Osteoblast (primary cell): Measurements from ENCODE around the gene POLE. TPM values are rescaled to one million over a fixed set of nuclear protein-coding genes. Genes with fewer than 3 reads are reported as not detected.
"Not testable (repeated sequence)": the region's sequence is repeated elsewhere in the genome, so short reads cannot be mapped to it uniquely, and the experiment has no call there.

Experiments used
- DNase-seq: peaks from one replicate; pipeline ENCODE4 v3.0.0; 2011; ENCODE audit warnings: low spot score, mixed read lengths; ENCODE audit not compliant: insufficient read length; ENCODE audit errors: missing footprints
- H2AFZ ChIP-seq: 2 replicates; pipeline ENCODE4 v1.6.0; 2011; ENCODE audit warnings: mild to moderate bottlenecking, low read length
- H3K27ac ChIP-seq: 2 replicates; pipeline ENCODE4 v1.5.1; 2011; ENCODE audit warnings: mild to moderate bottlenecking, low read depth, low read length, moderate library complexity
- H3K27me3 ChIP-seq: 2 replicates; pipeline ENCODE4 v1.6.0; 2012; ENCODE audit warnings: mild to moderate bottlenecking, control low read depth, inconsistent platforms, low read length, moderate library complexity; ENCODE audit not compliant: insufficient read depth
- H3K36me3 ChIP-seq: 2 replicates; pipeline ENCODE4 v1.5.1; 2011; ENCODE audit warnings: mild to moderate bottlenecking, low read length, control low read depth, moderate library complexity; ENCODE audit not compliant: insufficient read depth
- H3K4me1 ChIP-seq: 2 replicates; pipeline ENCODE4 v1.5.1; 2011; ENCODE audit warnings: mild to moderate bottlenecking, low read length, control low read depth, moderate library complexity; ENCODE audit not compliant: insufficient read depth
- H3K4me2 ChIP-seq: 2 replicates; pipeline ENCODE4 v1.6.0; 2011; ENCODE audit warnings: mild to moderate bottlenecking, low read length; ENCODE audit not compliant: insufficient read depth
- H3K4me3 ChIP-seq: fragments of 200-600 bp; sonication (generic); 3 replicates; pipeline ENCODE4 v1.5.1; 2012; ENCODE audit warnings: mild to moderate bottlenecking, low read length, inconsistent platforms; ENCODE audit not compliant: insufficient read depth
- H3K79me2 ChIP-seq: 2 replicates; pipeline ENCODE4 v1.6.0; 2012; ENCODE audit warnings: mild to moderate bottlenecking, low read length, control low read depth, inconsistent platforms; ENCODE audit not compliant: insufficient read depth
- H3K9me3 ChIP-seq: 2 replicates; pipeline ENCODE4 v1.5.1; 2011; ENCODE audit warnings: low read depth, low read length, control low read depth
- H4K20me1 ChIP-seq: 2 replicates; pipeline ENCODE4 v1.6.0; 2012; ENCODE audit warnings: mild to moderate bottlenecking, low read length, control low read depth; ENCODE audit not compliant: insufficient read depth
- total RNA-seq: library from RNA; depleted of rRNA; stranded (reverse); fragments of >200 nt; gene quantifications from 2 replicates; pipeline ENCODE4 v1.2.3, GENCODE V29; 2012
- TF ChIP-seq, protein P1 (sequence below): IDR thresholded peaks from 2 replicates; pipeline ENCODE4 v1.5.1; 2011; ENCODE audit warnings: mild to moderate bottlenecking, low read depth, low read length, moderate library complexity; ENCODE audit errors: extremely low read depth

The POLE gene
- total RNA-seq, 1 donor = 15.2 TPM

GRCh38 chr12:132695431-132695830, 8.3 kb upstream of the POLE start:
- DNase-seq = no peak
- H4K20me1 ChIP-seq = no peaks in the 10 kb centered on the region
- no peak overlapping the region for H3K4me2 ChIP-seq
- H3K27ac ChIP-seq = no peak overlapping the region
- no peaks in the 10 kb centered on the region for H3K4me1 ChIP-seq
- peaks cover 3% of the 10 kb centered on the region for H3K36me3 ChIP-seq
- no peaks in the 10 kb centered on the region for H3K9me3 ChIP-seq
- H3K27me3 ChIP-seq = no peaks in the 10 kb centered on the region
- TF ChIP-seq, protein P1, sequence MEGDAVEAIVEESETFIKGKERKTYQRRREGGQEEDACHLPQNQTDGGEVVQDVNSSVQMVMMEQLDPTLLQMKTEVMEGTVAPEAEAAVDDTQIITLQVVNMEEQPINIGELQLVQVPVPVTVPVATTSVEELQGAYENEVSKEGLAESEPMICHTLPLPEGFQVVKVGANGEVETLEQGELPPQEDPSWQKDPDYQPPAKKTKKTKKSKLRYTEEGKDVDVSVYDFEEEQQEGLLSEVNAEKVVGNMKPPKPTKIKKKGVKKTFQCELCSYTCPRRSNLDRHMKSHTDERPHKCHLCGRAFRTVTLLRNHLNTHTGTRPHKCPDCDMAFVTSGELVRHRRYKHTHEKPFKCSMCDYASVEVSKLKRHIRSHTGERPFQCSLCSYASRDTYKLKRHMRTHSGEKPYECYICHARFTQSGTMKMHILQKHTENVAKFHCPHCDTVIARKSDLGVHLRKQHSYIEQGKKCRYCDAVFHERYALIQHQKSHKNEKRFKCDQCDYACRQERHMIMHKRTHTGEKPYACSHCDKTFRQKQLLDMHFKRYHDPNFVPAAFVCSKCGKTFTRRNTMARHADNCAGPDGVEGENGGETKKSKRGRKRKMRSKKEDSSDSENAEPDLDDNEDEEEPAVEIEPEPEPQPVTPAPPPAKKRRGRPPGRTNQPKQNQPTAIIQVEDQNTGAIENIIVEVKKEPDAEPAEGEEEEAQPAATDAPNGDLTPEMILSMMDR = no peak
- H2AFZ ChIP-seq = no peak overlapping the region
- no peak overlapping the region for H3K4me3 ChIP-seq
- no peaks in the 10 kb centered on the region for H3K79me2 ChIP-seq

- not testable (repeated sequence) for H3K36me3 ChIP-seq, H3K4me2 ChIP-seq, H3K27me3 ChIP-seq, H3K27ac ChIP-seq, H2AFZ ChIP-seq, H3K4me3 ChIP-seq, H4K20me1 ChIP-seq, H3K79me2 ChIP-seq, H3K9me3 ChIP-seq, DNase-seq, H3K4me1 ChIP-seq
Measured at GRCh38 chr12:132694888-132695287, 7.7 kb upstream of the POLE start.

DNA sequence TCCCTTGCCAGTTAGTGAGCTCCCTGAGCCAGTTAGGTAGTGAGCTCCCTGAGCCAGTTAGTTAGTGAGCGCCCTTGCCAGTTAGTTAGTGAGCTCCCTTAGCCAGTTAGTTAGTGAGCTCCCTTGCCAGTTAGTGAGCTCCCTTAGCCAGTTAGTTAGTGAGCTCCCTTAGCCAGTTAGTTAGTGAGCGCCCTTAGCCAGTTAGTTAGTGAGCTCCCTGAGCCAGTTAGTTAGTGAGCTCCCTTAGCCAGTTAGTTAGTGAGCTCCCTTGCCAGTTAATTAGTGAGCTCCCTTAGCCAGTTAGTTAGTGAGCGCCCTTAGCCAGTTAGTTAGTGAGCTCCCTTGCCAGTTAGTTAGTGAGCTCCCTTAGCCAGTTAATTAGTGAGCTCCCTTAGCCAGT, 4.9 kb upstream of the POLE start:
- not testable (repeated sequence) for H3K27me3 ChIP-seq, H2AFZ ChIP-seq, H3K9me3 ChIP-seq, H3K36me3 ChIP-seq, H3K4me1 ChIP-seq, H3K4me3 ChIP-seq, H3K4me2 ChIP-seq, DNase-seq, H3K79me2 ChIP-seq, H4K20me1 ChIP-seq, H3K27ac ChIP-seq

- no peak for DNase-seq
- H4K20me1 ChIP-seq = no peaks in the 10 kb centered on the region
Measured at GRCh38 chr12:132690112-132690511, 3.0 kb upstream of the POLE start.

GRCh38 chr12:132689227-132689626, 2.1 kb upstream of the POLE start:
- Histone ChIP-seq H3K36me3 (no peaks in the 10 kb centered on the region), H3K9me3 (no peaks in the 10 kb centered on the region), H2AFZ (no peak overlapping the region), H3K4me3 (no peak overlapping the region), H3K4me2 (no peak overlapping the region), H3K27me3 (no peaks in the 10 kb centered on the region), H3K79me2 (peaks cover 16% of the 10 kb centered on the region), H4K20me1 (no peaks in the 10 kb centered on the region), H3K4me1 (no peaks in the 10 kb centered on the region), H3K27ac (no peak overlapping the region)
- TF ChIP-seq, protein P1 = no peak
- DNase-seq = no peak

More at GRCh38 chr12:132690112-132690511, 3.0 kb upstream of the POLE start:
- Histone ChIP-seq H3K79me2 (peaks cover 15% of the 10 kb centered on the region), H3K4me1 (no peaks in the 10 kb centered on the region), H2AFZ (no peak overlapping the region), H3K27me3 (no peaks in the 10 kb centered on the region), H3K36me3 (no peaks in the 10 kb centered on the region), H3K27ac (no peak overlapping the region), H3K9me3 (no peaks in the 10 kb centered on the region), H3K4me3 (no peak overlapping the region), H3K4me2 (no peak overlapping the region)
- TF ChIP-seq, protein P1 = no peak
